Activated CD8-positive, alpha-beta memory T cell treated with anti-CD3 and anti-CD28 coated beads for 1 hour (primary cell): ENCODE data around the gene ITPRIPL1.

Experiments used
- DNase-seq, 2 donors: peaks; one replicate each; pipeline ENCODE4 v3.0.0-alpha.2; 2020; ENCODE audit warnings: low read depth in 1 of 2; ENCODE audit errors: extremely low read depth in 1 of 2

ITPRIPL1 gene

GRCh38 chr2:96353606-96354101 is 28.5 kb downstream of the ITPRIPL1 start:
- DNase-seq: no peak

GRCh38 chr2:96354492-96354891 is 29.4 kb downstream of the ITPRIPL1 start:
- no peak for DNase-seq

GRCh38 chr2:96356889-96357288 is 31.8 kb downstream of the ITPRIPL1 start:
- DNase-seq: no peak

- DNase-seq: peak in 1 of 2 donors; percentile 28
Measured at GRCh38 chr2:96359310-96359709, 34.2 kb downstream of the ITPRIPL1 start.

DNA sequence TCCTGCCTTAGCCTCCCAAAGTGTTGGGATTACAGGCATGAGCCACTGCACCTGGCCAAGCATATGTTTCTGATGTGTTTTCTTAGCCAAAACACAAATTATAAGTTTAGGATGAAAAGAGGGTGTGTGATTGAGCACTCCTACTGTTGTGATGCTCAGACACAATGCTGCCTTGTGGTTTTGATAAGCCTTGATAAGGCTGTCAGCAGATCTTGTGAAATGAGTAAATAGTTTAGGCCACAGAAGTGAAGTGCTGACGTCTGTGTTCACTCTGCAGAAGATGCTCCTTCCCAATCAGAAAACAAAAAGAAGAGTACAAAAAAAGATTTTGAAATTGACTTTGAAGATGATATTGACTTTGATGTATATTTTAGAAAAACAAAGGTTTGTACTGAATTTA is 34.7 kb downstream of the ITPRIPL1 start:
- no peak for DNase-seq

DNA sequence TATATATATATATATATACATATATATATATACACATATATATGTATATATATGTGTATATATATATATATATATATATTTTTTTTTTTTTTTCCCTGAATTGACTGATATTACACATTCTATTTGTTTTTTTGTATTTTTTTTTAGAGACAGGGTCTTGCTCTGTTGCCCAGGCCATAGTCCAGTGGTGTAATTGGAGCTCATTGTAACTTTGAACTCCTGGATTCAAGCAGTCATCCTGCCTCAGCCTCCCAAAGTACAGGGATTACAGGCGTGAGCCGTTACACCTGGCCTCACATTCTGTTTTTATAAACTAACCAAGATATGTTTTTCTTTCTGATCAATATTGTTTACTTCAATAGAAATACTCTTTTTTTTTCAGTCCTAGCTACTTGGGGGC is 36.6 kb downstream of the ITPRIPL1 start:
- DNase-seq: no peak

GRCh38 chr2:96369186-96369585 is 44.1 kb downstream of the ITPRIPL1 start:
- DNase-seq: no peak

DNA sequence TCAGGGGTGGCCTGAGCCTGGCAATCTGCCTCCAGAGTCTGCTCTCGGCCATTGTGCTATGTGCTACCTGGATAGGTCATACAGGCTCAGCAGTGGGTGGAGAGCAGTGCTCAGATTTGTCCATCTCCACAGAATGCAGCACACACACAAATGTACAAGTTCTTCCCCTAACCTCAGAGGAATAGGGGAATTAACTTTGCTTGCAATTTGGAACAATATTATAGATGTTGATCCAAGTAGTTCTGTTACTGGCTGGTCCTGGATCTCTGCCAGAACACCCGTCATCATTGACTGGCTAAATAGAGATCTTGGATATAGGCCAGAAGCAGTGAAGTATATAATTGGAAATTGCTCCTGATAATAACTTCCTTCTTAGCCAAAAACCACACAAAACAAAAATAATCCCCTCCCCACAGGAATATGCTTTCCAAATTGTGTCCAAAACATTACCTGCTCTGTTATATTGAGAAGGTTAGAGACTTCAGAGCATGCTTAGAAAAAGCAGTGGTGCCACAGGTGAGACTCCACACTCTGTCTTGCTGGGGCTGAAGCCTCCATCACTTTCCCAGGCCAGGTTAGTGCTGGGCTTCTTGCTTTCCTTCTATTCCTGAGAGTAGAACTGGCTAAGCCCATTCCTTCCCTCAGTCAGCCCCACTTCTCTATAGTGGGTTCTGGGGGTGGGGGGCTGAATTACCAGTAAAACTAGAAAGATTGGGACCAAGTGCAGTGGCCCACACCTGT is 49.3 kb downstream of the ITPRIPL1 start:
- DNase-seq: no peak
